Activated effector memory CD4-positive, alpha-beta T cell treated with Interleukin-2 at 50 U/mL for 16 hours (primary cell): ENCODE results near the gene PRR27.
"Not testable (repeated sequence)": the region's sequence is repeated elsewhere in the genome, so short reads cannot be mapped to it uniquely, and the experiment has no call there.

Experiments used
- DNase-seq: peaks from one replicate; pipeline ENCODE4 v3.0.0-alpha.2; 2020

PRR27 gene

DNA sequence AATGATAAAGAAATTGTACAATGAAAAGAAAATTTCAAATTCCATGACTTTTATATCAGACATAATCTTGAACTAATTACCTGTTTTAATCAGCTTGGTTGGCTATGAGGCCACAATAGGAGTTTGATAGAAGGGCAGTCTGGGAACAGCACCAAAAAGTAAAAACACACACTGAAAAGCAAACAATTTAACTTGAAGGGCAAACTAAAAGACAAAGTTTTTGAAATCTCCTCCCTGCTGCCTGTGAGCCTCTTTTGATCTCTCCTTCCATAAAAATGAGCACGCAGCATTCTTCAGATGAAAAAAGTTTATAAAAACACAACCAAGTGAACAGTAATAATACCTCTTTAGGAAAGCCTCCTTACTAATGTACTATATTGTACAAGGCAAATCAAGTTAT is 49.6 kb downstream of the PRR27 start:
- DNase-seq = no peak

DNA sequence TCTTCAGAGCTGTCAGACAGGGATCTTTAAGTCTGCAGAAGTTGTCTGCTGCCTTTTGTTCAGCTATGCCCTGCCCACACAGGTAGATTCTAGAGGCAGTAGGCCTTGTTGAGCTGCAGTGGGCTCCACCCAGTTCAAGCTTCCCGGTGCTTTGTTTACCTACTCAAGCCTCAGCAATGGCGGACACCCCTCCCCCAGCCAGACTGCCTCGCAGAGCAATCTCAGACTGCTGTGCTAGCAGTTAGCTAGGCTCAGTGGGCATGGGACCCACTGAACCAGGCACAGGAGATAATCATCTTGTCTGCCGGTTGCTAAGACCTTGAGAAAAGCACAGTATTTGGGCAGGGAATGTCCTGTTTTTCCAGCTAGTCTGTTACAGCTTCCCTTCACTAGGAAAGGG is 58.7 kb downstream of the PRR27 start:
- not testable (repeated sequence) for DNase-seq
